ENCODE measurements around the gene WNT2B. TPM values are rescaled to one million over a fixed set of nuclear protein-coding genes. Genes with fewer than 3 reads are reported as not detected.
A peak's percentile ranks its signal among the peaks of the same experiment; 100 is the strongest.

The WNT2B gene
- total RNA-seq, 1 experiment from 2014 or later, result 0.68 TPM

GRCh38 chr1:112524986-112525385 is 16.2 kb downstream of the WNT2B start:
- H2AK5ac ChIP-seq (ENCODE audit: insufficient read length, low read length), result no peak overlapping the region
- Mint-ChIP-seq H3K27ac (peak overlapping the region in 2 of 3 experiments; percentile 2 to 30; a peak in 5 of 7 replicates), H3K4me3 (no peak overlapping the region), H3K9me3 (no peaks in the 10 kb centered on the region), H3K36me3 (ENCODE audit: insufficient read depth in 1 of 3, low read depth in 3 of 3) (peaks cover 0 to 7% (median 3%) of the 10 kb centered on the region in 3 experiments; a peak in 2 of 7 replicates), H3K27me3 (ENCODE audit: low read depth) (no peaks in the 10 kb centered on the region; the same call in 1 of the 2 replicates), H3K4me1 (peaks cover 38 to 39% of the 10 kb centered on the region in 2 experiments)
- no peak overlapping the region for H3K14ac ChIP-seq (ENCODE audit: insufficient read depth, low read length)
- H4K8ac ChIP-seq (replicated peaks; ENCODE audit: insufficient read length, low read depth, low read length), result no peak overlapping the region
- H2BK15ac ChIP-seq (ENCODE audit: low read depth, low read length), result no peak overlapping the region
- no peak for TF ChIP-seq CTCF (conservative IDR thresholded peaks at IDR 0.05)
- H2AFZ ChIP-seq (ENCODE audit: low read length), result no peak overlapping the region
- no peak overlapping the region for H2BK12ac ChIP-seq (ENCODE audit: insufficient read length, low read depth, low read length)
- DNase-seq, result no peak
- H3K23ac ChIP-seq (ENCODE audit: insufficient read length, low read depth, low read length), result no peak overlapping the region
- no peaks in the 10 kb centered on the region for H3K79me2 ChIP-seq (ENCODE audit: insufficient read depth, low read length)
- H3K9me3 ChIP-seq (ENCODE audit: control insufficient read depth, low read depth, low read length), result no peaks in the 10 kb centered on the region
- no peak overlapping the region for H2BK5ac ChIP-seq (ENCODE audit: insufficient read length, low read length)
- H4K20me1 ChIP-seq (ENCODE audit: control insufficient read depth, insufficient read depth, insufficient read length), result no peaks in the 10 kb centered on the region
- no CpG with 5 or more reads among the region's 1 CpG for WGBS (ENCODE audit: extremely low coverage, insufficient read length, low lambda C conversion rate)
- H4K5ac ChIP-seq (ENCODE audit: insufficient read length, low read depth, low read length), result no peak overlapping the region
- H3K27ac ChIP-seq (ENCODE audit: insufficient read length, low read depth, low read length), result no peak overlapping the region
- no peaks in the 10 kb centered on the region for H3K79me1 ChIP-seq (ENCODE audit: insufficient read depth, low read depth, low read length, poor library complexity, severe bottlenecking)
- H3K4me1 ChIP-seq (ENCODE audit: insufficient read depth, low read length), result peaks cover 3% of the 10 kb centered on the region; the same call in 1 of the 2 replicates
- H3K4ac ChIP-seq (ENCODE audit: low read depth, low read length), result no peak overlapping the region
- no peak overlapping the region for H3T11ph ChIP-seq (ENCODE audit: low read length)
- no peak overlapping the region for H3K56ac ChIP-seq (ENCODE audit: insufficient read length, low read depth, low read length)
- H3K4me2 ChIP-seq (ENCODE audit: insufficient read depth, insufficient read length, low read length), result no peak overlapping the region
- H2BK20ac ChIP-seq (ENCODE audit: low read depth, low read length, poor library complexity, severe bottlenecking), result no peak overlapping the region
- no peaks in the 10 kb centered on the region for H3K23me2 ChIP-seq (ENCODE audit: insufficient read length, low read depth, low read length, poor library complexity, severe bottlenecking)
- no peaks in the 10 kb centered on the region for H3K27me3 ChIP-seq (ENCODE audit: insufficient read depth, low read length)
- H3K18ac ChIP-seq (ENCODE audit: insufficient read length, low read depth, low read length), result no peak overlapping the region
- no peak overlapping the region for H2BK120ac ChIP-seq (ENCODE audit: low read depth, low read length, poor library complexity, severe bottlenecking)
- H3K9ac ChIP-seq (ENCODE audit: extremely low read depth, insufficient read length, low read length), result no peak overlapping the region
- H4K91ac ChIP-seq (ENCODE audit: insufficient read length, low read depth, low read length), result no peak overlapping the region
